Measurements from ENCODE around the gene PI4KA.

GRCh38 chr22:20834725-20835124, 23.9 kb downstream of the PI4KA start:
- no peak for TF ChIP-seq CTCF (IDR thresholded peaks at IDR 0.05)
- TF ChIP-seq POLR2A (IDR thresholded peaks at IDR 0.05): no peak

Measured in prostate gland (tissue), 2 donors.